Hepatocyte (in vitro differentiated cells): Measurements from ENCODE around the gene C4orf50.

Experiments used
- CTCF ChIP-seq: fragments of 200-600 bp; sonication (generic); IDR thresholded peaks from 2 replicates; pipeline ENCODE4 v1.5.1; 2016; ENCODE audit warnings: antibody characterized with exemption, mild to moderate bottlenecking; ENCODE audit not compliant: poor library complexity
- EZH2 ChIP-seq: fragments of 200-600 bp; sonication (generic); IDR thresholded peaks from 2 replicates; pipeline ENCODE4 v1.6.1; 2016; ENCODE audit warnings: antibody characterized with exemption, mild to moderate bottlenecking, borderline replicate concordance
- EZH2phosphoT487 ChIP-seq: fragments of 200-600 bp; sonication (generic); IDR thresholded peaks from one replicate; pipeline ENCODE4 v1.6.1; 2018; ENCODE audit warnings: antibody characterized with exemption, mild to moderate bottlenecking, low read depth, moderate library complexity; ENCODE audit not compliant: unreplicated experiment, severe bottlenecking

GRCh38 chr4:6038711-6039110 is 20.5 kb upstream of the C4orf50 start:
- TF ChIP-seq CTCF: no peak
- TF ChIP-seq EZH2: no peak
- TF ChIP-seq EZH2phosphoT487: no peak
